ENCODE measurements around the gene EXOC6B.

DNA sequence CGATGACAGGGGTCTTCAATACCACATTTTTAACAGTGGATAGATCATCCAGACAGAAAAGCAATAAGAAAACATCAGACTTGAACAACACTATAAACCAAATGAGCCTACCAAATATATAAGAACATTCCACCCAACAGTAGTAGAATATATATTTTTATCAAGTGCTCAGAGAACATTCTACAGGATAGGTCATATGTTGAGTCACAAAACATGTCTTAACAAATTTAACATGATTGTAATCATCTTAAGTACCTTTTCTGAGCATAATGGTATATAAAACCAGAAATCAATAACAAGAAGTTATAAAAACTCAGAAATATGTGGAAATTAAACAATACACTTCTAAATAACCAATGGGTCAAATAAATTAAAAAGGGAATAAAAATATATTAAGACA is 484.2 kb downstream of the EXOC6B start:
- TF ChIP-seq EZH2 (optimal IDR thresholded peaks at IDR 0.05; ENCODE audit: low read depth, low read length): no peak
- TF ChIP-seq, protein P1, sequence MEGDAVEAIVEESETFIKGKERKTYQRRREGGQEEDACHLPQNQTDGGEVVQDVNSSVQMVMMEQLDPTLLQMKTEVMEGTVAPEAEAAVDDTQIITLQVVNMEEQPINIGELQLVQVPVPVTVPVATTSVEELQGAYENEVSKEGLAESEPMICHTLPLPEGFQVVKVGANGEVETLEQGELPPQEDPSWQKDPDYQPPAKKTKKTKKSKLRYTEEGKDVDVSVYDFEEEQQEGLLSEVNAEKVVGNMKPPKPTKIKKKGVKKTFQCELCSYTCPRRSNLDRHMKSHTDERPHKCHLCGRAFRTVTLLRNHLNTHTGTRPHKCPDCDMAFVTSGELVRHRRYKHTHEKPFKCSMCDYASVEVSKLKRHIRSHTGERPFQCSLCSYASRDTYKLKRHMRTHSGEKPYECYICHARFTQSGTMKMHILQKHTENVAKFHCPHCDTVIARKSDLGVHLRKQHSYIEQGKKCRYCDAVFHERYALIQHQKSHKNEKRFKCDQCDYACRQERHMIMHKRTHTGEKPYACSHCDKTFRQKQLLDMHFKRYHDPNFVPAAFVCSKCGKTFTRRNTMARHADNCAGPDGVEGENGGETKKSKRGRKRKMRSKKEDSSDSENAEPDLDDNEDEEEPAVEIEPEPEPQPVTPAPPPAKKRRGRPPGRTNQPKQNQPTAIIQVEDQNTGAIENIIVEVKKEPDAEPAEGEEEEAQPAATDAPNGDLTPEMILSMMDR (IDR thresholded peaks at IDR 0.05; ENCODE audit: low read length): no peak

Measured in MM.1S (cell line).